Measurements from ENCODE around the gene FAM185A.

DNA sequence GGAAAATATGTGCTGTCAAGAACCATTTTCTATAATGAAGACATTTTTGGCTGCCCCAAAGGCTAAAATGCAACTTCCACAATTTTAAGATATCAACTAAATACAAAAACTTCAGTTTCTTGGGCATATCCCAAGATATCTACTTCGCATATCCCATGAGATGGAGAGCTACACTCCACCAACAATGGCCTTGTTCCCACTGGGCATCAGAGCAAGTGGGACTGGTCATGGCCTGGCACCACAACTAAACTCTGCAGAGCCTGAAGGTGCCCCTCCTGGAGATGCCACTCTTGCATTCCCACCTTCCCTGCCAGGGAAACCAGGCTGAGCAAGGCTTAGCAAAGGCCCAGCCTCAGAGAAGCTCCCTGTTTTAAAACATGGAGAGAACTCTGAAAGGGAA lies 88.2 kb downstream of the FAM185A start:
- TF ChIP-seq TCF12 (IDR thresholded peaks at IDR 0.05) = no peak
- no peak for TF ChIP-seq TEAD4 (IDR thresholded peaks at IDR 0.05; ENCODE audit: borderline replicate concordance, insufficient read depth)
- TF ChIP-seq, protein P1, sequence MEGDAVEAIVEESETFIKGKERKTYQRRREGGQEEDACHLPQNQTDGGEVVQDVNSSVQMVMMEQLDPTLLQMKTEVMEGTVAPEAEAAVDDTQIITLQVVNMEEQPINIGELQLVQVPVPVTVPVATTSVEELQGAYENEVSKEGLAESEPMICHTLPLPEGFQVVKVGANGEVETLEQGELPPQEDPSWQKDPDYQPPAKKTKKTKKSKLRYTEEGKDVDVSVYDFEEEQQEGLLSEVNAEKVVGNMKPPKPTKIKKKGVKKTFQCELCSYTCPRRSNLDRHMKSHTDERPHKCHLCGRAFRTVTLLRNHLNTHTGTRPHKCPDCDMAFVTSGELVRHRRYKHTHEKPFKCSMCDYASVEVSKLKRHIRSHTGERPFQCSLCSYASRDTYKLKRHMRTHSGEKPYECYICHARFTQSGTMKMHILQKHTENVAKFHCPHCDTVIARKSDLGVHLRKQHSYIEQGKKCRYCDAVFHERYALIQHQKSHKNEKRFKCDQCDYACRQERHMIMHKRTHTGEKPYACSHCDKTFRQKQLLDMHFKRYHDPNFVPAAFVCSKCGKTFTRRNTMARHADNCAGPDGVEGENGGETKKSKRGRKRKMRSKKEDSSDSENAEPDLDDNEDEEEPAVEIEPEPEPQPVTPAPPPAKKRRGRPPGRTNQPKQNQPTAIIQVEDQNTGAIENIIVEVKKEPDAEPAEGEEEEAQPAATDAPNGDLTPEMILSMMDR (IDR thresholded peaks at IDR 0.05) = no peak
- no peak for TF ChIP-seq RCOR1 (IDR thresholded peaks at IDR 0.05; ENCODE audit: low read length)
- TF ChIP-seq, protein P2, sequence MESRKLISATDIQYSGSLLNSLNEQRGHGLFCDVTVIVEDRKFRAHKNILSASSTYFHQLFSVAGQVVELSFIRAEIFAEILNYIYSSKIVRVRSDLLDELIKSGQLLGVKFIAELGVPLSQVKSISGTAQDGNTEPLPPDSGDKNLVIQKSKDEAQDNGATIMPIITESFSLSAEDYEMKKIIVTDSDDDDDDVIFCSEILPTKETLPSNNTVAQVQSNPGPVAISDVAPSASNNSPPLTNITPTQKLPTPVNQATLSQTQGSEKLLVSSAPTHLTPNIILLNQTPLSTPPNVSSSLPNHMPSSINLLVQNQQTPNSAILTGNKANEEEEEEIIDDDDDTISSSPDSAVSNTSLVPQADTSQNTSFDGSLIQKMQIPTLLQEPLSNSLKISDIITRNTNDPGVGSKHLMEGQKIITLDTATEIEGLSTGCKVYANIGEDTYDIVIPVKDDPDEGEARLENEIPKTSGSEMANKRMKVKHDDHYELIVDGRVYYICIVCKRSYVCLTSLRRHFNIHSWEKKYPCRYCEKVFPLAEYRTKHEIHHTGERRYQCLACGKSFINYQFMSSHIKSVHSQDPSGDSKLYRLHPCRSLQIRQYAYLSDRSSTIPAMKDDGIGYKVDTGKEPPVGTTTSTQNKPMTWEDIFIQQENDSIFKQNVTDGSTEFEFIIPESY (IDR thresholded peaks at IDR 0.05; ENCODE audit: borderline replicate concordance, low read depth) = no peak
- TF ChIP-seq POLR2AphosphoS5 (IDR thresholded peaks at IDR 0.05; ENCODE audit: low read depth, low read length) = no peak
- TF ChIP-seq EZH2phosphoT487 (IDR thresholded peaks at IDR 0.05; ENCODE audit: borderline replicate concordance, low read depth) = no peak
- TF ChIP-seq TAF1 (IDR thresholded peaks at IDR 0.05; ENCODE audit: borderline replicate concordance, low read depth, low read length) = no peak
- no peak for TF ChIP-seq NRF1 (IDR thresholded peaks at IDR 0.05; ENCODE audit: low read depth, low read length)

Data from SK-N-SH (cell line).